Transverse colon (tissue), 4 donors: ENCODE measurements around the gene ARHGEF11.

Experiments
- CTCF ChIP-seq, 5 experiments: fragments of 200-600 bp in 3 of 5; fragments of 450-650 bp in 2 of 5; sonication (generic) in 3 of 5; IDR thresholded peaks; 1 replicate in 2 of 5; 2 replicates in 3 of 5; pipeline ENCODE4 v1.5.1; 2016 to 2017; ENCODE audit warnings: antibody characterized with exemption in 5 of 5, inconsistent platforms in 3 of 5, mild to moderate bottlenecking in 2 of 5, moderate library complexity in 1 of 5
- EP300 ChIP-seq: sonication (generic); formaldehyde crosslinking; IDR thresholded peaks from one replicate; pipeline ENCODE4 v1.6.1; 2017; ENCODE audit warnings: antibody characterized with exemption, low read depth
- POLR2A ChIP-seq: fragments of 450-650 bp; IDR thresholded peaks from one replicate; pipeline ENCODE4 v1.6.1; 2016; ENCODE audit warnings: antibody characterized with exemption, mild to moderate bottlenecking, moderate library complexity
- POLR2AphosphoS5 ChIP-seq, 3 donors: sonication (generic); formaldehyde crosslinking; IDR thresholded peaks; one replicate each; pipeline ENCODE4 v1.6.1; 2016; ENCODE audit warnings: antibody characterized with exemption in 3 of 3

GRCh38 chr1:156936721-156937220, 108.8 kb downstream of the ARHGEF11 start:
- TF ChIP-seq POLR2A (no peak), CTCF (IDR thresholded peaks at IDR 0.05) (no peak), EP300 (no peak), POLR2AphosphoS5 (IDR thresholded peaks at IDR 0.05) (no peak)
